Immature natural killer cell (primary cell): ENCODE results near the gene DGKH. TPM values are rescaled to one million over a fixed set of nuclear protein-coding genes. Genes with fewer than 3 reads are reported as not detected.

Experiments used
- DNase-seq, 3 donors: peaks; one replicate each; pipeline ENCODE4 v3.0.0; 2022; ENCODE audit warnings: mixed read lengths in 1 of 3
- H3K27ac Mint-ChIP-seq, 6 donors: one replicate each; pipeline ENCODE4 v1.8.0; 2020; ENCODE audit warnings: mixed read lengths in 6 of 6, mild to moderate bottlenecking in 5 of 6, inconsistent platforms in 4 of 6, moderate library complexity in 3 of 6
- H3K27me3 Mint-ChIP-seq, 3 donors: one replicate each; pipeline ENCODE4 v1.8.0; 2020 to 2021; ENCODE audit warnings: low read depth in 3 of 3, mild to moderate bottlenecking in 3 of 3, mixed read lengths in 3 of 3, moderate library complexity in 3 of 3, inconsistent platforms in 1 of 3
- H3K36me3 Mint-ChIP-seq, 3 donors: one replicate each; pipeline ENCODE4 v1.8.0; 2020; ENCODE audit warnings: mixed read lengths in 3 of 3, inconsistent platforms in 2 of 3, mild to moderate bottlenecking in 2 of 3
- H3K4me1 Mint-ChIP-seq, 2 donors: one replicate each; pipeline ENCODE4 v1.8.0; 2020; ENCODE audit warnings: inconsistent platforms in 2 of 2, mild to moderate bottlenecking in 2 of 2, mixed read lengths in 2 of 2, moderate library complexity in 1 of 2
- H3K4me3 Mint-ChIP-seq, 5 donors: one replicate each; pipeline ENCODE4 v1.8.0; 2020; ENCODE audit warnings: mild to moderate bottlenecking in 5 of 5, mixed read lengths in 5 of 5, inconsistent platforms in 3 of 5, moderate library complexity in 3 of 5
- H3K9me3 Mint-ChIP-seq, 6 donors: one replicate each; pipeline ENCODE4 v1.8.0; 2020; ENCODE audit warnings: mild to moderate bottlenecking in 6 of 6, mixed read lengths in 6 of 6, inconsistent platforms in 4 of 6, moderate library complexity in 3 of 6
- polyA plus RNA-seq, 3 donors: library from polyadenylated mRNA; unstranded; fragments of 300-500 nt; fragmentation: Illumina TruSeq; gene quantifications; one replicate each; pipeline ENCODE4 v1.2.3, GENCODE V29; 2021

The DGKH gene
- polyA plus RNA-seq, 3 donors from 2014 or later: 0.03 to 1.1 TPM; not detected in 1

- Mint-ChIP-seq H3K36me3 (no peaks in the 10 kb centered on the region), H3K27me3 (peaks cover 0 to 3% (median 2%) of the 10 kb centered on the region in 3 donors), H3K4me1 (peaks cover 0 to 1% of the 10 kb centered on the region in 2 donors), H3K9me3 (no peaks in the 10 kb centered on the region), H3K4me3 (no peak overlapping the region), H3K27ac (no peak overlapping the region)
- DNase-seq: no peak
These were observed 51.7 kb downstream of the DGKH start for GRCh38 chr13:42099962-42100675.

DNA sequence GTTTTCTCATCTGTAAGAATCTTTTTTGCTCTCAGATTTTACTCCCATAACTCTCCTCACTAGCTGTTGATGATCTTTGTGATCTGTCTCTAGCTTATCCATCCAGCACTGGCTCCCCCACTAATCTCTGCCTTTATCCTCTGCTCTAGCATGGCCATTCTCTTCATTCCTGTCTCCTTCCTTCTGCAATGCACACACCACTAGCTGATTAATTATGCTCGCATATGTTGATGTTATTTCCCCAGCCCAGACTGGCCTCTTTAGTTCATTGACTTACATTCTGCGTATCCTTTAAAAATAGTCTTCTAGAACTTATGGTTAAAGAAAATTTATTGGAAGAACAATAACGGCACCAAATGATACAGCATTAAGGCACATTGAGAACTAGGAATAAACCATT is 52.5 kb downstream of the DGKH start:
- H3K4me3 Mint-ChIP-seq: no peak overlapping the region

DNA sequence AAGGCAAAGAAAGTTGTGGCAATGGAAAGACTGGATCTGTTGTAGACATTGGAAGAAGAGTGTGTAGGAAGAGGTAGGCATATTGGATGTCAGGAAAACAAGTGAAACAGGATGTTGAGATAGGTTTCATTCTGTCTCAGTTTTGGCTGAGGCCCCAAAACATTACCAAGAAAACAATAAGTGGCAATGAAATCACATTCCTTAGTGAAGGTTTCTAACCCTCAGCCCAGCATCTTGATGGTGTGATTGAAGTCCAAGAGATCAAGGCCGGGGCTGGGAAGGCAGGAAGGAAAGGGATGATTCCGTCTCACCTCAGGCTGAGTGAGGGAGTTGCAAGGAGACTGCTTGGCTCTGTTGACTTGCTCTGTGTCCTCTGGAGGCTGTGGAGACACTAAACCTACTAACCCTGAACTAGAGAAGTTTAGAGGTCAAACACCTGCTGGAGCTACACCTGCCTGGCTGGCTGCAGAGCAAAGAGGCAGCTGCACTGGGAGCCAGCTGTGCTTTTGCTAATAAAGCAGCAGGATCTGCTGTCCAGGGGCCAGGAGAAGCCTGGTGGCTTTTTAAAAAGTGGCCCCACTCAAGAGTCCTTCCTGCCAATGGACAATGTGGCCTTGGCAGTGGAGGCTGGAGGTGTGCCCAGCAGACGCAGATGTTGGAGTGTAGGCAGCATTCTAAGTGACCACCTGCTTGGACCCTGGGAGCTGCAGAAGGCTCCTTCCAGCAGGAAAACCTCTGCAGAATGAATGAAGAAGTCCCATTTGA is 53.6 kb downstream of the DGKH start:
- H3K4me3 Mint-ChIP-seq: no peak overlapping the region
- H3K36me3 Mint-ChIP-seq: no peaks in the 10 kb centered on the region
- H3K9me3 Mint-ChIP-seq: no peaks in the 10 kb centered on the region

More for the DNA sequence above, 52.5 kb downstream of the DGKH start:
- Mint-ChIP-seq H3K27me3 (peaks cover 0 to 3% (median 2%) of the 10 kb centered on the region in 3 donors), H3K36me3 (no peaks in the 10 kb centered on the region), H3K27ac (no peak overlapping the region), H3K9me3 (no peaks in the 10 kb centered on the region), H3K4me1 (peaks cover 0 to 1% of the 10 kb centered on the region in 2 donors)
- no peak for DNase-seq

GRCh38 chr13:42102961-42103865 is 54.8 kb downstream of the DGKH start:
- H3K27ac Mint-ChIP-seq: no peak overlapping the region
- DNase-seq: no peak
- peaks cover 0 to 1% of the 10 kb centered on the region in 2 donors for H3K4me1 Mint-ChIP-seq
- H3K27me3 Mint-ChIP-seq: peaks cover 0 to 5% (median 0%) of the 10 kb centered on the region in 3 donors
- H3K9me3 Mint-ChIP-seq: no peaks in the 10 kb centered on the region
- H3K36me3 Mint-ChIP-seq: no peaks in the 10 kb centered on the region
- H3K4me3 Mint-ChIP-seq: no peak overlapping the region

More for the DNA sequence above, 53.6 kb downstream of the DGKH start:
- Mint-ChIP-seq H3K27me3 (peaks cover 0 to 3% (median 2%) of the 10 kb centered on the region in 3 donors), H3K4me1 (peaks cover 0 to 1% of the 10 kb centered on the region in 2 donors), H3K27ac (no peak overlapping the region)
- DNase-seq: no peak

DNA sequence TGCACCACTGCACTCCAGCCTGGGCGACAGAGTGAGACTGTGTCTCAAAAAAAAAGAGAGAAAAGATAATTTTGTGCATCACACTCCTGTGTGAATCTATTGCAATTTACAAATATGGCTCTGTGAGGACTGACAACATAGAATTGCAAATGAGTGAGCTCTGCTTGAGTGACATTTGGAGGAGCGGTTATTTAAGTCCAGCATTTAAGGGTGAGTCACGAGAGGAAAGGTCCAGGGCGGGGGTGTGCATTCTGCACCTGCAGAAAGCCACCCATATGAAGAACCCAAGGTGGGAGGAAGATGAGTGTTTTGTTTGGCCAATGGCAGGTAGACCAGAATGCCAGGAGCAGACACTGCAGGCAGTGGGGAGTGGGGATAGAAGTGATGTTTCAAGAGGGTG is 58.5 kb downstream of the DGKH start:
- no peaks in the 10 kb centered on the region for H3K36me3 Mint-ChIP-seq
- H3K27me3 Mint-ChIP-seq: peaks cover 0 to 4% (median 0%) of the 10 kb centered on the region in 3 donors
- H3K9me3 Mint-ChIP-seq: no peaks in the 10 kb centered on the region
- no peak overlapping the region for H3K4me3 Mint-ChIP-seq
- no peak overlapping the region for H3K27ac Mint-ChIP-seq
- no peaks in the 10 kb centered on the region for H3K4me1 Mint-ChIP-seq
- DNase-seq: no peak

GRCh38 chr13:42107421-42107820 is 59.0 kb downstream of the DGKH start:
- DNase-seq: no peak
- peaks cover 0 to 4% (median 0%) of the 10 kb centered on the region in 3 donors for H3K27me3 Mint-ChIP-seq
- no peak overlapping the region for H3K4me3 Mint-ChIP-seq
- no peaks in the 10 kb centered on the region for H3K36me3 Mint-ChIP-seq
- no peaks in the 10 kb centered on the region for H3K4me1 Mint-ChIP-seq
- H3K27ac Mint-ChIP-seq: no peak overlapping the region
- no peaks in the 10 kb centered on the region for H3K9me3 Mint-ChIP-seq

DNA sequence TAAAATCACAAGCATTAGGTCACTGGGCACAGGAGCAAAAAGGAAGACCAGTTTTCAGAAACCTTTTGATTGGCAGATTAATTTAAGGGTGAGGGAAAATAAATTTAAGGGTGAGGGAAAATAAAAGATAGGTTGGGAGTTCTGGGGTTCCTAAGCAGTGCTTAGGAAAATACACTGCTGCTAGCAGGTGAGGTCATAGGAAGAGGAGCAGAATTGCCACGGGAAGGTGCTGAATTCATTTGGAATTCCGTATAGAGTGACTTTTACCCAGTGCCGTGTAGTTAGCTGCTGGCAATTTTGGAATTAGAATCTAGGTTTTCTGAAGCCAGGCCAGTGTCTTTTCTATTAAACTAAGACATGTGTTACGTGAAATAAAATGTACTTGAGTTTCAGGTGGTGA is 59.8 kb downstream of the DGKH start:
- no peaks in the 10 kb centered on the region for H3K36me3 Mint-ChIP-seq
- DNase-seq: no peak
- no peaks in the 10 kb centered on the region for H3K9me3 Mint-ChIP-seq
- no peaks in the 10 kb centered on the region for H3K4me1 Mint-ChIP-seq
- no peak overlapping the region for H3K4me3 Mint-ChIP-seq
- H3K27ac Mint-ChIP-seq: no peak overlapping the region
- H3K27me3 Mint-ChIP-seq: peaks cover 0 to 4% (median 0%) of the 10 kb centered on the region in 3 donors

DNA sequence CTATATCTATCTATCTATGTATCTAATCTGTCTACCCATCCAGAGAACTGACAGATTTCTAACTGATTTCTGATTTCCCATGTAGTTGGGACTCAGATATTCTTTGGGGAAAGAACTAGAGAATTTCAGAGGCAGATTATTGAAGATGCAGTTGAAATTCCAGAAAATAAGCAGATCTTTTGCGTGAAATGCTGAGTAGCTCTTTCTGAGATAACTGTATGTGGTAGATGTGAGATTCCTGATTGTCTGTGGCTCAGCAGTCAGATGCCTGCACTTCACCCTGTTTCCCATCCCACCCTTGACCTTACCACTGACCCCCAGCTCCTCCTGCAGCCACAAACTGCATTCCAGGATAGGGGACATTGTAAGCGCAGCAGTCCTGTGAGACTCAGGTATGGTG is 61.5 kb downstream of the DGKH start:
- Mint-ChIP-seq H3K4me3 (no peak overlapping the region), H3K4me1 (no peaks in the 10 kb centered on the region), H3K27me3 (peaks cover 0 to 4% (median 0%) of the 10 kb centered on the region in 3 donors), H3K36me3 (no peaks in the 10 kb centered on the region), H3K27ac (no peak overlapping the region), H3K9me3 (no peaks in the 10 kb centered on the region)
- DNase-seq: no peak

DNA sequence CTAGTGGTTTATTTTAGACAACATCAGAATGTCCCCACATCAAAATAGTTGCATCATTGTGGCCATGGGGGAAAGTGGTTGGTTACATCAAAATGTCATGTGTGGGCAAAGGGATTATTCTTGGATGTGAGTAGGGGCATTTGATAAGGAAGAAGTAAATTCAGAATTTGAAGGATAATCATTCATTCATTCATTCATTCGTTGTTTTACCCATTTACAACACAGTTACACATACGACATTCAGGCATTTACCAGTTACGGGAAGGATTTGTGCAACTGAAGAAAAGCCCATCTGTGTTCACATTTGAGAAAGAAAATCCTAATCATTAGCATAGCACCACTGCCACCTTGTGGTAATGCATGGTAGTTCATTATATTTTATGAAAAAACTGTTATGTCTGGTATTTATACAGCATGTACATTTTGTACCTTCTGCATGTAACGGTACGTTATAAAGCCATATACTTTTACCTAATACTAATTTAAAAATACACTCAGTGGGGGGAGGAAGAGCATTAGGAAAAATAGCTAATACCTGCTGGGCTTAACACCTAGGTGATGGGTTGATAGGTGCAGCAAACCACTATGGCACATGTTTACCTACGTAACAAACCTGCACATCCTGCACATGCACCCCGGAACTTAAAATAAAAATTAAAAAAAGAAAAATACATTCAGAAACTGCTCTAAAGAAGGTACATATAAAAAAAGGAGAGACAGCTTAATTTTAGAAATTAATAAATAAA is 62.1 kb downstream of the DGKH start:
- Mint-ChIP-seq H3K27ac (no peak overlapping the region), H3K9me3 (no peaks in the 10 kb centered on the region), H3K27me3 (peaks cover 0 to 4% (median 0%) of the 10 kb centered on the region in 3 donors), H3K4me3 (no peak overlapping the region), H3K36me3 (no peaks in the 10 kb centered on the region), H3K4me1 (no peaks in the 10 kb centered on the region)
- peak; percentile 49 to 56 (median 54) for DNase-seq

DNA sequence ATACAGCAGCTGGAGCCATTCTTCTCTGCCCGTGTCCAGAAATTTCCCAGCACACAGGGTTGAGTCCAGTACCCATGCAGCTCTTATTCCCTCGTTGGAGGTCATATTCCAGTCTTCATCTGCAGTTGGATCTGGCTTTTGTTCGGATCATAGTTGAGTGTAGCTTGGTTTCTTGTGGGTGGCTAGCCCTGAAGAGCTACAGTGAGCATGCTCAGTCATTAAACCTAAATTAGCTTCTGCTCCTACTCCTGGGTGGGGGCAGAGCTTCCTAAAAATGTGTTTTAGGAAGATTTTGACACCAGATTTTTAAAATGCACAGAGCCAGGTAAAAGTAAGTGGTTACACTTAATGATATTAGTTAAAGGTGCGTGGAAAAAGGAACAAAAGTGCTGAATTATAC is 64.4 kb downstream of the DGKH start:
- Mint-ChIP-seq H3K9me3 (no peaks in the 10 kb centered on the region), H3K27me3 (peaks cover 0 to 4% (median 4%) of the 10 kb centered on the region in 3 donors), H3K4me3 (no peak overlapping the region), H3K4me1 (no peaks in the 10 kb centered on the region), H3K36me3 (no peaks in the 10 kb centered on the region), H3K27ac (no peak overlapping the region)
- DNase-seq: no peak

DNA sequence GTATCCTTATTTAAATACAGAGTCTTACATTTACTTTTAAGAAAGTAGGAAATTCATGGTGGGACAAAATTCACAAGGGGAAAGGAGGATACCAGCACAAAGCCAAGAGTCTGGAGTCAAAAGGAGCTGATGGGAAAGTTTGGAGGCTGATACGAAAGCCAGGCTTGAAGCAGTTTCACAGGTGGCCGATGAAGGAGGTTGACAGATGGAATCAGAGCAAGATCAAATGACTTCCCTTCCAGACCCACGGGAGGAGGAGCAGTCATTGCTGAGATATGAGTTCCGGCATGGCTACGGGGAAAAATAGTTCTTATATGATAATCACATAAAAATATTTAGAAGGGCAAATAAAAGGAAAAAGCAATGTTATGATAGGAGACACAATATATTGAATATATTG is 65.0 kb downstream of the DGKH start:
- Mint-ChIP-seq H3K27me3 (peaks cover 0 to 4% (median 4%) of the 10 kb centered on the region in 3 donors), H3K9me3 (no peaks in the 10 kb centered on the region), H3K27ac (no peak overlapping the region), H3K4me3 (no peak overlapping the region), H3K4me1 (no peaks in the 10 kb centered on the region), H3K36me3 (no peaks in the 10 kb centered on the region)
- no peak for DNase-seq

DNA sequence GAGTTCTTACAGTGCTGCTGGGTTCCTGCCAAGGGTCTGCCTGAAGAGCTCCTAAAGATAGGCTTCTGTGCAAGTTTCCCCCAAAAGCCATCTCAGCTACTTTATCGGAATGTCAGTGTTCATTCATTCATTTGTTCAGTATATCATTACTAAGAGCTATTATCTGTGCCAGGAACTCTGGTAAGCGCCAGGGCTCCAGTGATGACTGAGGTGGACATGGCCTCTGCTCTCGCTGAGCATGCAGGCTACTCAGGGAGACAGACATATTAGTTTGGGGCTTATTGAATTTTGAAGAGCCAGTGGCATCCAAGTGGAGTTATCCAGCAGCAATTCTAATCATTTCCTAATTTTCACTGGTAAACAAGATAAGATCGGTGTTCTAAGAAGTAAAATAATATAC is 65.8 kb downstream of the DGKH start:
- H3K27ac Mint-ChIP-seq: no peak overlapping the region
- H3K27me3 Mint-ChIP-seq: peaks cover 0 to 4% (median 4%) of the 10 kb centered on the region in 3 donors
- H3K4me3 Mint-ChIP-seq: no peak overlapping the region
- no peaks in the 10 kb centered on the region for H3K4me1 Mint-ChIP-seq
- no peaks in the 10 kb centered on the region for H3K36me3 Mint-ChIP-seq
- no peaks in the 10 kb centered on the region for H3K9me3 Mint-ChIP-seq
- no peak for DNase-seq

DNA sequence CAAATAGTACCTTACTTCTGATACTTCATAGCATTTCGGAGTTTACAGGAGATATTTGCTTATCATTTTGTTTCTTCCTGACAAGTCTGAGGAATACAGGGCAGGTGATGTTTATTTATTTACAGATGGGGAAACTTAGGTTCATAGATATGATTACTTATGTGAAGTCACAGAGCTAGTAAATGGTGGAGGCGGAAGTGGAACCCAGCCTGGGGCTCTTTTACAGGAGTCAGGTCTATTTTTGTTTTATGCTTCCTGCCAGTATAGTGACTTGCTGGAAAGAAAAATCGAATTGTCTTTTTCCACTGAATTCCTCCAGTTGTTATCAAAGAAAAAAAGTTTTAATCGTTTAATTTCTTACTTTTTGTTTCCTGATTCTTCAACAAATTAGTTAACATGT is 66.5 kb downstream of the DGKH start:
- no peaks in the 10 kb centered on the region for H3K36me3 Mint-ChIP-seq
- no peak overlapping the region for H3K4me3 Mint-ChIP-seq
- H3K9me3 Mint-ChIP-seq: no peaks in the 10 kb centered on the region
- no peak overlapping the region for H3K27ac Mint-ChIP-seq
- no peak for DNase-seq
- no peaks in the 10 kb centered on the region for H3K4me1 Mint-ChIP-seq
- peaks cover 0 to 4% (median 2%) of the 10 kb centered on the region in 3 donors for H3K27me3 Mint-ChIP-seq
